A549 treated with AZD9567 at 1 μM for 4 hours (cell line): ENCODE results near the gene RPL36A. TPM values are rescaled to one million over a fixed set of nuclear protein-coding genes. Genes with fewer than 3 reads are reported as not detected.

Experiments
- total RNA-seq: library from RNA; stranded (reverse); fragments of 200-300 nt; extraction: Qiagen RNA extraction; gene quantifications from 5 replicates; pipeline ENCODE4 v1.2.3, GENCODE V29; 2022; ENCODE audit not compliant: insufficient read depth

RPL36A gene
- 2,452 to 3,010 TPM (median 2,524 TPM) in 5 replicates for total RNA-seq

GRCh38 chrX:101390664-101391525 lies at the start of gene RPL36A:
Gene RPL36A (plus strand): TSS chrX:101391011. CDS start chrX:101391044, 33 bp downstream.

GRCh38 chrX:101348452-101349192 lies 42.2 kb upstream of the RPL36A start, which contains the start of gene TIMM8A:
Gene TIMM8A (minus strand): TSS chrX:101348742. CDS start chrX:101348664, 78 bp downstream.

GRCh38 chrX:101385795-101386541 lies 4.8 kb upstream of the RPL36A start, which contains the start of gene BTK:
Gene BTK (minus strand): TSS chrX:101386191. CDS start chrX:101375284, 10,907 bp downstream.

GRCh38 chrX:101407748-101408531 lies 17.1 kb downstream of the RPL36A start, which contains the start of the genes GLA and HNRNPH2:
Gene GLA (minus strand): TSS chrX:101407925. CDS start chrX:101407903, 22 bp downstream.
Gene HNRNPH2 (plus strand): TSS chrX:101408222. CDS start chrX:101411989, 3,767 bp downstream.

Other genes starting within 250 kb of the RPL36A start
- 0.22 to 0.30 TPM (median 0.27 TPM) in 4 of 5 replicates, not detected in the other for gene DRP2, start 171.2 kb upstream of the RPL36A start, total RNA-seq
- 0.09 to 0.27 TPM (median 0.13 TPM) in 4 of 5 replicates, not detected in the other for gene TAF7L, start 99.7 kb upstream of the RPL36A start, total RNA-seq
- gene TIMM8A, start 42.3 kb upstream of the RPL36A start, total RNA-seq = 30.9 to 32.5 TPM (median 31.9 TPM) in 5 replicates
- 0.11 to 0.20 TPM (median 0.16 TPM) in 4 of 5 replicates, not detected in the other for gene BTK, start 4.8 kb upstream of the RPL36A start, total RNA-seq
- gene GLA, start 16.9 kb downstream of the RPL36A start, total RNA-seq = 166 to 190 TPM (median 173 TPM) in 5 replicates
- gene HNRNPH2, start 17.2 kb downstream of the RPL36A start, total RNA-seq = 46.3 to 68.1 TPM (median 54.0 TPM) in 5 replicates
- 0.39 to 1.1 TPM (median 0.58 TPM) in 4 of 5 replicates, not detected in the other for gene ARMCX4, start 94.4 kb downstream of the RPL36A start, total RNA-seq
- 0.28 to 0.44 TPM (median 0.29 TPM) in 4 of 5 replicates, not detected in the other for gene ARMCX1, start 159.5 kb downstream of the RPL36A start, total RNA-seq
- 45.7 to 53.2 TPM (median 47.9 TPM) in 5 replicates for gene ARMCX6, start 227.0 kb downstream of the RPL36A start, total RNA-seq
- 17.8 to 21.9 TPM (median 19.9 TPM) in 5 replicates for gene ARMCX3, start 232.1 kb downstream of the RPL36A start, total RNA-seq